Measurements from ENCODE around the gene TRIO.
"Not testable (repeated sequence)": the region's sequence is repeated elsewhere in the genome, so short reads cannot be mapped to it uniquely, and the experiment has no call there.

The TRIO gene

DNA sequence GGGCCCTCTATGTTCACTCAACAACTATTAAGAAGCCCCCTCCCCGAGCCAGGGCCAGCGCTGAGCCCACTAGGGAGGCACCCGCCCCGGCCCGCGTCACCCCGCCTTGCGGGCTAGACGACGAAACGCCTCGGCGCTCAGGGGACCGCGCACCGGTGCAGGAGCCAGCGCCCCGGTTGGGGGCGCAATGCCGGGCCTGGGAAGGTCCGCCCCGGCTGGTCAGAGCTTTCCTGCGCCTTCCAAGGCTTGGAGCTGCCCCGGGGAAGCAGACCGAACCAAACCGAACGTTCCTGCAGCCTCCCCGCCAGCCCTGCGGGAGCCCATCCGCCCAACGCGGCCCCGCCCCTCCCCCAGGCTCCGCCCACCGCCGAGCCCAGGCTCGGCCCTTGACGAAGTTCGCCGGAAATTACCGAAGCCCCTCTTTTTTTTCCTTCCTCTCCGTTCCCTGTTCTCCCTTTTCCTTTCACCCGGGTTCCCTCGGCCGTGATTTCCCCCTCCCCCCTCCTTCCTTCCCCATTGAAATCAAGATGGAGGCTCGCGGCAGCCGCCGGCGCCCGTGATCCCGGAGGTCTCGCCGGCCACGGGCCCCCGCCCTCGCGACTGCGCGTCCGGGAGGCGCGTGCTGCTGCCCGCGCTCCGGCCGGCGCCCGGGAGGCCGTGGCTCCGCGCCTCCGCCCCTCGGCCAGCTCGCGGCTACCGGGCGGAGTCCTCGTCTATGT, at the start of gene TRIO:
TSS of gene TRIO (plus strand) at position 516 of the 719 bp plus-strand sequence. CDS start 384 bp downstream, outside the sequence.
- DNase-seq (ENCODE audit: low read depth) = peak; percentile 95

- DNase-seq (ENCODE audit: low read depth) = not testable (repeated sequence)
Measured at GRCh38 chr5:14097380-14097779, 45.8 kb upstream of the TRIO start.

- peak; percentile 95 for DNase-seq (ENCODE audit: low read depth)
Measured at GRCh38 chr5:14097998-14098471, 45.1 kb upstream of the TRIO start.

DNA sequence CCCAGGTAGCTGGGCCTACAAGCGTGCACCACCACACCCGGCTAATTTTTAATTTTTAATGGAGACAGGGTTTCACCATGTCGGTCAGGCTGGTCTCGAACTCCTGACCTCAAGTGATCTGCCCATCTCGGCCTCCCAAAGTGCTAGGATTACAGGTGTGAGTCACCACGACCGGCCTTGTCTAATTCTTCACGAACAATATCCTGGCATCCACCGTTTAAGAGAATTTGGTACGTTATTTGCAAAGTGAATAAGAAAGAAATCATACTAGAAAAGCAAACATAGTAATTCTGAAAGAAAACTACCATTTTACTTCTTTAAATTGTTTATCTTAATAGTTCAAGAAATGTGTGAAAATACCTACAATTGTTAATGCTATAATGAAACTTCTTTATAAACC, 42.9 kb upstream of the TRIO start:
- DNase-seq (ENCODE audit: low read depth) = no peak

- no peak for DNase-seq (ENCODE audit: low read depth)
Measured at GRCh38 chr5:14101922-14102321, 41.2 kb upstream of the TRIO start.

DNA sequence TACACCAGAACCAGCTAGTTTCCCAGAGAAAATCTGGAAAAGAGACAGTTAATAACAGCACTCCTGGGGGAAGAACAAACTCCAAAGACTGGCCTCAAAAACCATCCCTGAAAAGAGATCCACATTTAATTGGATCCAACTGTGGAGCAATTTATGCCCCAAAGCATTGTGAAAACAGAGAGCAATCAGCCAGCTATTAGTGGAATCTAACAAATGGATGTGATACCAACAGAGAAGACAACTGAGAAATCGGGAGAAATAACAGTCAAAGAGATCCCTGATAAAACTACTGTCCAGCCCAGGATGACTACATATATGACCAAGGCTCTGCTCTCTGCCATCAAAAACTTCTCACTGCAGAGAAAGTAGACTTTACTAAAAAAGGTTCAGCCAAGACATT, 40.5 kb upstream of the TRIO start:
- no peak for DNase-seq (ENCODE audit: low read depth)

DNA sequence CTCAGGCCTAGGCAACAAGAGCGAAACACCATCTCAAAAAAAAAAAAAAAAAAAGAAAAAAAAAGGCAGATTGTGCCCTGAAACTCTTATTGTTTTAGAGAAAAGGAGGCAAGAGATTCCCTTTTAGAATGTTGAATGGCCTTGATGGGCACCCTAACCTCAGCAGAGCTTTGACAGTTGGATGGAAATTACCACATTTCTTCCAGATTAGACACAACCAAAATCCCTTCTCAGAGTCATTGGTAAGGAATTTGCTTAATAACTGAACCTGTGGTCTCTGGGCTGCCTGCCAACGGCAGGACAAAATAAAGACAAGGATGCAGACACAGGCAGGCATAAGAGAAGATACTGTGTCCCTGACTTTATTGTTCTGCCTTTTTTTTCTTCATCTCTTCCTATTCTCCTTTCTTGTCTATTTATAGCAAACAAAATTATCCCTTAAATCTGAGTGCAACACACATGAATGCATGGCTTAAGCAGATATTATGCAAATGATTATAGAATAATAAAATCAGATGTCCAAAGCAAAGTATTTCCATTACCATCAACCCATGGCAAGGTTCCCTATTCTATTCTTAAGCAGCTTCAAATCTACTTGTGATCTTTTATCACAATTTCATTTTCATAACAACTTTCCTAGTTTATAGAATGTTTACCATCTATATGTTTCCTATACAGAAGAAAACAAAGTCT, 37.3 kb upstream of the TRIO start:
- peak; percentile 99 for DNase-seq (ENCODE audit: low read depth)

DNA sequence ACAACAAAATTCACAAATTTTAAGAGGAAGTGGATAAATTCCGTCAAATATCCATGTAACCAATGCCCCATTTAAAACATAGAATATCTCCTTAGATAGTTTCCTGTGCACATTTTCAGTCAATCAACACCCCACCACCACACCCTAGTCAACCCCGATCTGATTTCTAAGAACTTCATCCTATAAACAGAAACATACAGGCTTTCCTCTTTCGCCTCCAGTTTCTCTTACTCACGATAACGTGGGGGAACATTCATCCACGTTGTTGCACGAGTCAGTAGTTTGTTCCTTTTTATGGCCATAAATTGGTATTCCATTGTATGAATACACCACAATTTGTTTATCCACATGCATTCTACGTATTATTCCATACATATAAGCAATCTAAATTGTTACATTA, 35.6 kb upstream of the TRIO start:
- DNase-seq (ENCODE audit: low read depth) = no peak

DNA sequence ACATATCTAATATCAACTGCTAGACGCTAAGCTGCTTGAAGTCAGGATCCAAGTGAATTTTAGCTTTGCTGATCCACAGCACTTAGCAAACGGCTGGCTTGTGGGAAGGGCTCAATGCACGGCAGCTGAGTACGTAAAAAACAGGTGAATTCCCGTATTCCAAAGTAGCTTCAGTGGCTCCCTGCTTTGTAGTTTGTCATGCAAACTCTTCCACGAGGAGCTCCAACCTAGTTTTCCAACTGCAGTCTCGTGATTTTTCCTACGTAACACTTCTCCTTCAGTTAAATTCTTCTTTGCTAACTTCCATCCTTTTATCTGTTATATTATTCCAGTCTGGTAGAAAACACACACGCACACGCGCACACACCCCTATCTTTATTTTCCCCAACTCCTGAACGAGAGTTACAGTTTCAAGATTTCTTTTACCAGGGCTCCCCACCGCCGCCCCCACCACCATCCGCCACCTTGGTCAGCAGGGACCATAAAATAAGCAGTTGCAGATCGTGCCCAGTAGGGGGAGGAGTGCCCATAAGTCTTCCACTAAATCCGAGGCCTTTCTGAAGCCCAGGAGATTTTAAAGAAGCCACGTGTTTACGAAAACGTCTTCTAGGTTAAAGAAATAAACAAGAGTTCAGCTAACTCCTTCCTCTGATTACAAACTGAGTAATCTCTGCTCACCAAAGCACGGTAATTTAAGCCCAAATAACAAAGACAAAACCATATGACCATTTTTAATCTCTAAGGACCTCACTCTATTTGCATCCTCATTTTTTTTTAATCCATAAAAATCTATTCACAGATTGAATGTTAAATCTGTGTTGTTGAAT, 34.8 kb upstream of the TRIO start:
- peak; percentile 80 for DNase-seq (ENCODE audit: low read depth)

- DNase-seq (ENCODE audit: low read depth) = peak; percentile 86
Measured at GRCh38 chr5:14109041-14109747, 33.9 kb upstream of the TRIO start.

DNA sequence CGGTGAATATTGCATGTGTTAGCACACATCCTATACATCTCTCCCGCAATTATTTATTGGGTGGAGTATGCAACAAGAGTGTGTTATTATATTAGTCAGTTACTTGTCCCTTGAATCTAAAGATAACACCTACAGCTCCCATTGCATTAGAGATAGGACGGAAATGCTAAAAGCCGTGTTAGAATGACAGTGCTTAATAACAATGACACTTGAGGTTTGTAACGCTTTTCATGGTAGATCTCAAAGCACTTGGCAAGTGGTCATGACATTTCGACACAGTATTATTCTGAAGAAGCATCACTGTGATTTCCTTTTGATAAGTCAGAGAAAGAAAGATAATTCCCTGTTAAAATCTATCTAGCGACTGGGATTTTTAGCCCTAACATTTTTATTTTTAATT, 33.4 kb upstream of the TRIO start:
- DNase-seq (ENCODE audit: low read depth) = peak; percentile 22

DNA sequence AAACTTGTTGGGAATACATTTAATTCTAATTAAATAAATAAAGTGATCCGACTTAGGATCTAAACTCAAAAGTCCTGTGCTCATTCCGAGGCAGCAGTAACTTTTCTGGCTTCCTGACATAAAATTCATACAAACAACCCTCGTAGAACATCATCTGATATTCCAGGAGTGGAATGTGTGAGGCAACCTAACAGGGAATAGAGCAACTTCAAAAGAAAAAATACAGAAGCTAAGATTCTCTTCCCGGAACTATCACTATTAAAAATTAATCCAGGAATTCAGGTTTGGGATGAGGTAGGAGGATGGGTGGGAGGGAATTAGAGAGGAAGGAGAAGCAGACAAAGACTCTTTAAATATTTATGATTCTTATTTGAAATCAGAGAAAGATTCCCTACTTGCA, 32.9 kb upstream of the TRIO start:
- no peak for DNase-seq (ENCODE audit: low read depth)

GRCh38 chr5:14110680-14111079, 32.5 kb upstream of the TRIO start:
- peak; percentile 97 for DNase-seq (ENCODE audit: low read depth)

DNA sequence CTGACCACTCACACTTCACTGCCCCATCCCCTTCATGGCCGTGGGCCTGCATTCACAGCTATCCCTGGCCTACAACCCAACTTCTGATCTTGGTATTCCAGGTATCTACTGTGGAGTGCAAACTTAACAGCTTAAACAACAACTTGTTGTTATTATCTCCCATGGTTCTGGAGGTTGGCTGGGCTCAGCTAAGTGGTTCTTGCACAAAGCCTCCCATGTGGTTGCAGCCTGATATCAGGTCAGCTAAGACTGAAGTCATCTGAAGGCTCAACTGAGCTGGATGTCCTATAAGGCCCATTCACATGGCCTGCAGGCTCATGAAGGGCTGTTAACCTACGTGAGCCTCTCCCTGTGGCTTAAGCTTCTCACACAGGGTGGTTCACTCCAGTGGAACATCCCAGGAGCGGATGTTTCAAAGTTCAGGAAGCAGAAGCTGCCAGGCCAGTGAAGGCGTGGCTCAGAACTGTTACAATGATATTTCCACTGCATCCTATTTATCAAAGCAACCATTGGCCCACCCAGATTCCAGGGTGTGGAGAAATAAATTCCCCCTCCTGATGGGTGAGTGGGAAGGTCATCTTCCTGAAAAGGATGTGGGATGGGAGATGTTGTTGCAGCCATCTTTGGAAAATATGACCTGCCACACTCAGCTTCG, 30.0 kb upstream of the TRIO start:
- DNase-seq (ENCODE audit: low read depth) = no peak

DNA sequence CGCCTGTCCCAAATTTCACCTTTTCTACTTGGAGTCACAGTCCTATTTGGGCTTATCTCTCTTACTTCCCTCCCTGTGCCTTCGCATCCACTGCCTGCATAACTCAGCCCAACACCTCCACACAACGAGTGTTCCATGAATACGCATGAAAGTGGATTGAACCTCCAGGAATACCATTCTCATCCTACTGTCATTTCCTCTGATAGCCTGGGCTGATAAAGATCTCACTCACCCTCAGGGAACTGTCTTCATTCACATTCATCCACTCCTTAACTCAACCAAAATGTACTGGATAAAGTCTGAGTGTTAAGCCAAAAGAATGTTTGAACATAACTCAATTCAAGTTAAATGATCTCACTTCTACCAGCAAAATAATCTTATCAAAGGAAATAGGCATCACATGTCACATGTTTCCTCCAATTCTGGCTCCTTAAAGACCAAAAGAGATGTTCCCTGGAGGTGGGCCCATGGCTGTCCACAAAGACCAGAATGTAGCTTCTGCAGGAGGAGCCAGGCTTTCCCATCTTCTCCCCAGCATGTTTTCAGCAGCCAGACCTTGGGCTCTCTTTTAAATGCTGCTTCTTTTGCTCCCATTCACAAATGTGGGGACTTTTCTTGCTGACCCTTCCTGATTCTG, 28.4 kb upstream of the TRIO start:
- DNase-seq (ENCODE audit: low read depth) = no peak

- DNase-seq (ENCODE audit: low read depth) = no peak
Measured at GRCh38 chr5:14115323-14115895, 27.7 kb upstream of the TRIO start.

GRCh38 chr5:14118551-14119320, 24.4 kb upstream of the TRIO start:
- no peak for DNase-seq (ENCODE audit: low read depth)

DNA sequence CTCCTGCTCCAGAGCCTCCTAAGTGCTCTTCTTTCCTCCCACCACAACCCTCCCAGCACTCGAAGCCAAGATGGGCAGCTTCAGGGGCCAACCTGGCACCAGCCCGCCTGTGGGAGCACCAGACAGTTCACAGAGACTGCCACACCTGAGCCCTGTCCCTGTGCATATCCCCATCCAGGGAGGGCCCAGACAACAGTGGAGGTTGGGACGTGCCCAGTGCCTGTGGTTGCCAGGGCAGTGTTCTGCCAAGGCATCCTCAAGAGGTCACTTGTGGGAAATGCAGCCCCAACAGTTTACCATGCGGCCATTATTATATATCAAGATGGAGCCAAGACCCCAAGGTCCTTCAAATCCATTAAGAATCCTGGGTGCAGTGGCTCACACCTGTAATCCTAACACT, 23.0 kb upstream of the TRIO start:
- no peak for DNase-seq (ENCODE audit: low read depth)

GRCh38 chr5:14121552-14121951, 21.6 kb upstream of the TRIO start:
- DNase-seq (ENCODE audit: low read depth) = no peak

- no peak for DNase-seq (ENCODE audit: low read depth)
Measured at GRCh38 chr5:14122089-14122488, 21.1 kb upstream of the TRIO start.

Measured in HS-5 (cell line).